IPS DF 6.9 (cell line): ENCODE data around the gene PSAT1.

Source experiments
- DNase-seq: peaks from one replicate; pipeline ENCODE4 v3.0.0-alpha.2; 2013; ENCODE audit warnings: low read depth, low spot score
- H3K27ac ChIP-seq: one replicate; pipeline ENCODE4 v1.5.1; 2013; ENCODE audit warnings: low read length, control low read depth
- H3K27me3 ChIP-seq: 2 replicates; pipeline ENCODE4 v1.6.1; 2013; ENCODE audit warnings: mild to moderate bottlenecking, low read length; ENCODE audit not compliant: control insufficient read depth, insufficient read depth
- H3K36me3 ChIP-seq: 2 replicates; pipeline ENCODE4 v1.6.1; 2013; ENCODE audit warnings: low read length; ENCODE audit not compliant: control insufficient read depth, insufficient read depth
- H3K4me1 ChIP-seq: 2 replicates; pipeline ENCODE4 v1.6.1; 2013; ENCODE audit warnings: low read length; ENCODE audit not compliant: control insufficient read depth, insufficient read depth
- H3K4me3 ChIP-seq: 2 replicates; pipeline ENCODE4 v1.5.1; 2013; ENCODE audit warnings: mild to moderate bottlenecking, low read length
- H3K9me3 ChIP-seq: 2 replicates; pipeline ENCODE4 v1.6.1; 2013; ENCODE audit warnings: low read length, inconsistent platforms; ENCODE audit not compliant: control insufficient read depth, insufficient read depth
- WGBS: extraction: QIAGEN DNeasy Blood & Tissue Kit; methylation state at CpG from one replicate; pipeline ENCODE4 v1.1.7; 2013; ENCODE audit warnings: mixed read lengths, missing lambda C conversion rate; ENCODE audit not compliant: insufficient read length, insufficient coverage; 5-methylcytosine and 5-hydroxymethylcytosine counted together

Gene PSAT1

DNA sequence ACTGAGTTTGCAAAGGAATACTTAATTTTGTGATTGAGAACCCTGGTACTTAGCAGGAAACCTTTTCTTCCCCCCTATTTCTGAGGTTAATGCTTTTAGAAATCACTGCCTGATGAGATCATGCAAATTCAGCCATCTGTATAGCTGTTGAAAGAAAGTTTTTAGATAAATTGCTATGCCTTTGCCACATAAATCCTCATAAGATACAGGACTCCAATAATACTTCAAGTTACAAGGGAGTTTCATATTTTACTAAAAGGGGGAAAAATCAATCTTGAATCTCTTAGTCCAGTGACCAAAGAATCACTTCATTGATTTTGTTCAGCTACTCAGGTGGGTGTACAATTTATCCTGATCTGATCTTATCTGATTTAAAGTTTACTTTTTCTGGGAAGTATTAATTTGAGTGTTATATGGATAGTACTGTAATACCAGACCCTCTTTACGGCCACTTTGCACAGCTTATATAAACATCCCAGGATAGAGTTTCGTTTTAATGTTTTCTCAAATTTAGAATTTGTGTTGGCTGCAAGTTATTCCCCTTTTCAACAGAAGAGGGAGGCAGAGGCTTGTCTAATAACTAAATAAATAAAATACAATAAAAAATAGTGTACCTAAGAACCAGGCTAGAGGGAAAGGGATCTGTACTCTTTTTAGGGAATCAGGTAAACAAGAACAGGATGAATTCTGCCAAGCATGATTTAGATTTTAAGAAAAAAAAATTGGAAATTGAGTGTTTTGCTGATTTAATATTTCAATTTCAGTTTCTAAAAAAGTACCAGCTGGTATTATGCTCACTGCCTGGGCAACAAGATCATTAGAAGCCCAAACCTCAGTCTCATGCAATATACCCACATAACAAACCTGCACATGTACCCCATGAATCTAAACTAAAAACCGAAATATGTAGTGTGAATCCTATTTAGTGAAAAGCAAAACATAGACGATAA is 69.1 kb downstream of the PSAT1 start:
- H3K27ac ChIP-seq: no peak overlapping the region
- no peaks in the 10 kb centered on the region for H3K27me3 ChIP-seq
- no peak for DNase-seq
- H3K9me3 ChIP-seq: no peaks in the 10 kb centered on the region
- no CpG with 5 or more reads among the region's 4 CpGs for WGBS
- H3K4me3 ChIP-seq: no peak overlapping the region
- no peaks in the 10 kb centered on the region for H3K36me3 ChIP-seq
- no peaks in the 10 kb centered on the region; the same call in 1 of the 2 replicates for H3K4me1 ChIP-seq

DNA sequence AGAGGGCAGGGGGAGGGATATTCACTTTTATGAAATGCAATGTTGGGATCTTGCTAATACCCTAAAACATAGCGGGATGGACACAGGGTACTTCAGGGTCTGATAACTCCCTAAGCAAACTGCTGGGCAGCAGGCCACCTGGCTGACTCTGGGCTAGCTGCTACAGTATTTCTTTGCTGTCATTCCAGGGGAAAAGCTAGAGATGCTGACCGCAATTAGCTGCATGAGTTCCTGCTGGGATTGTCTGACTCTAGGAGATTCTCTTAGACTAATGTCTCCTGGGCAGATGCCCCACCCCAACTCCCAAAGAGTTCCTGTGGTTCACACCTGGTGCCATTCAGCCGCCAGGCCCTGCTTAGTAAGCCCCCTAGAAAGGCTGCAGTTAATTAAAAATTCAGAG is 69.9 kb downstream of the PSAT1 start:
- WGBS: no CpG with 5 or more reads among the region's 3 CpGs
- Histone ChIP-seq H3K4me3 (no peak overlapping the region), H3K27ac (no peak overlapping the region), H3K4me1 (no peaks in the 10 kb centered on the region; the same call in 1 of the 2 replicates), H3K36me3 (no peaks in the 10 kb centered on the region), H3K27me3 (no peaks in the 10 kb centered on the region), H3K9me3 (no peaks in the 10 kb centered on the region)
- DNase-seq: no peak

DNA sequence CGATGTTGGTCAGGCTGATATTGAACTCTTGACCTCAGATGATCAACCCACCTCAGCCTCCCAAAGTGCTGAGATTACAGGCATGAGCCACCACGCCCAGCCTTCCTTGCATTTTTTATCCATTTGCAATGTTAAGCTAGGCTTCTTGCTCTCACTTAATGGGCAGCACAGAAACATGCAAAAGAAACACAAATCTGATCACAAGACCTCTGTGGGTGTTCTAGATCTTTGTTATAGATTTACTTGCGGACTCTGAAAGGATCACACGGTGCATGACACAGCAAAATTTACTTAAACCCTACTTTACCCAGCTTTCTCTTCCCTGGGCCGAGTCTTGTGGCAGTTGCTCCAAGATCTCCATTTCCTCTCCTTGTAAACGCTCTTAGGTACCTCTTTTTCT is 71.3 kb downstream of the PSAT1 start:
- Histone ChIP-seq H3K4me1 (peaks cover 1% of the 10 kb centered on the region; the same call in 1 of the 2 replicates), H3K9me3 (no peaks in the 10 kb centered on the region), H3K27ac (no peak overlapping the region), H3K27me3 (no peaks in the 10 kb centered on the region), H3K4me3 (no peak overlapping the region), H3K36me3 (no peaks in the 10 kb centered on the region)
- DNase-seq: no peak
- no CpG with 5 or more reads among the region's 6 CpGs for WGBS

DNA sequence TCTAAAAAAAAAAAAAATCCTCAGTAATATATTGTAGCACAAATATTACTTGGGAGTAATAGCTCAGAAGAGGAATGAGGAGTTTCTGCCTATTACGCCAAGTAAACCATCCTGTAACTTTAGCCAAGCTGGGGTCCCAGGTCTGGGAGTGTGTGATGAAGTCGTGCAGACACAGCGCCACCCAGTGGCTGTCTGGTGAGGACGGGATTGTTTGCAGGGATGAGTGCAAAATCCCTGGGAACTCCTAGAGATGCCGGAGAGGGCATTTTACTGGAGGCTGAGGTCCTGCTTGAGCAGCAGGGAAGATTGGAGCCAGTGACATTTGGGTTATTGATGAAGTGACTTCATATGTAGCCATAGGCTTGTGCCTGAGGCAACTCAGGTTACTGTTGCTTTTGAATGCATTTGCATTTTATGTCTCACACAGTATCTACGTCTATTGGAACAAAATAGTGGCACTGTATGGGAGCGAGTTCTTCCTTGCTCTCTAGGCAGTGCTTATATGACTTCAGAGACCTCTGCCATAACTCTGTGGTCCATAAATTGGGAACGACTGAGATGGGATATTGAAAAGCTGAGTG is 72.8 kb downstream of the PSAT1 start:
- Histone ChIP-seq H3K4me1 (peaks cover 1% of the 10 kb centered on the region; the same call in 1 of the 2 replicates), H3K4me3 (no peak overlapping the region), H3K9me3 (no peaks in the 10 kb centered on the region), H3K27me3 (no peaks in the 10 kb centered on the region), H3K27ac (no peak overlapping the region), H3K36me3 (no peaks in the 10 kb centered on the region)
- DNase-seq: peak; percentile 85
- no CpG with 5 or more reads among the region's 8 CpGs for whole genome bisulfite sequencing

DNA sequence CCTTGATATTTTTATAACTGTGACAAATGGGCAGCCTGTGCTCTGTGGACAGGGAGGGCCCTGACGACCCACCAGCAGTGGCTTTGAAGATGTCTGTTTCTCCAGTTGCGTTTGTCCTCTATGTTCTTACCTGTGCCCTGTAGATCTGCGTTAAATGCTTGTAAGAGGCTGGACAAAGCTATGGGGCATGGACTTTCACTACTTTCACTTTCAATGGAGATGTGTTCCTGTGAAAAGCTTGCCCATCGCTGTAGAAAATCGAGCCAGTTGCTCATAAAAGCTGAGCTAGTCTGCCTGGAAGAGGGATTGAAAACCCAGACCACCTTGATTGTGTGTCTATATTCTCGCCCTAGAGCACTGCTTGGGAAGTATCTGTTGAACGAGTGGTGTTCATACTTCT is 74.1 kb downstream of the PSAT1 start:
- Histone ChIP-seq H3K9me3 (no peaks in the 10 kb centered on the region), H3K4me1 (peaks cover 1% of the 10 kb centered on the region; the same call in 1 of the 2 replicates), H3K27me3 (no peaks in the 10 kb centered on the region), H3K4me3 (no peak overlapping the region), H3K36me3 (no peaks in the 10 kb centered on the region), H3K27ac (no peak overlapping the region)
- no CpG with 5 or more reads among the region's 7 CpGs for WGBS
- no peak for DNase-seq

DNA sequence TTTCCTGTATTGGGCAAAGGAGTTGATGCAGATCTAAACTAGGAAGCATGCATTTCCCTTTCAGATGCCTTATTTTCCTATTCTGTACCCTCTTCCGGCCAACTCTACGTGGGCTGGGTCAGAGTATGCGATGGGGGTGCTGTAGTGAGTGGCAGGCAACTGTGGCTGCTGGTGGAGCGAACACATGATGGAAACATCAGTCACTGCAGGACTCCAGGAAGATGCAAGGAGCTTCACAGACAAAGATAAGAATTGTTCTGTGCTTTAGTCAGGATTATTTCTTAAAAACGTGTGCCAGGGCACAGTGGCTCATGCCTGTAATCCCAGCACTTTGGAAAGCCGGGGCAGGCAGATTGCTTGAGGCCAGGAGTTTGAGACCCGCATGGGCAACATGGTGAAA is 75.1 kb downstream of the PSAT1 start:
- no CpG with 5 or more reads among the region's 7 CpGs for WGBS
- Histone ChIP-seq H3K9me3 (no peaks in the 10 kb centered on the region), H3K4me3 (no peak overlapping the region), H3K27me3 (no peaks in the 10 kb centered on the region), H3K27ac (no peak overlapping the region), H3K4me1 (peaks cover 1% of the 10 kb centered on the region; the same call in 1 of the 2 replicates), H3K36me3 (no peaks in the 10 kb centered on the region)
- no peak for DNase-seq
